HEK293T (cell line): ENCODE results near the gene ATP6V1A.

ENCODE experiments used
- CTCF ChIA-PET: fragments of 350-600 bp; formaldehyde crosslinking; extraction: SDS; loops from one replicate; lab custom pipeline; 2021; ENCODE audit warnings: antibody characterized with exemption, inconsistent platforms; lab: Yijun Ruan, JAX
- POLR2A ChIA-PET: fragments of 350-600 bp; formaldehyde crosslinking; extraction: SDS; loops from one replicate; lab custom pipeline; 2020; ENCODE audit warnings: antibody characterized with exemption, inconsistent platforms; lab: Yijun Ruan, JAX
- DNase-seq: peaks from one replicate; pipeline ENCODE4 v3.0.0; 2012; ENCODE audit warnings: mixed read lengths; ENCODE audit errors: extremely low spot score
- ARNT ChIP-seq: fragments of 450-650 bp; IDR thresholded peaks from 2 replicates; pipeline ENCODE4 v1.6.1; 2017; ENCODE audit warnings: mild to moderate bottlenecking
- BHLHE40 ChIP-seq: fragments of 450-650 bp; IDR thresholded peaks from 2 replicates; pipeline ENCODE4 v1.6.1; 2016; ENCODE audit warnings: mild to moderate bottlenecking, moderate library complexity, borderline replicate concordance
- CTBP1 ChIP-seq: fragments of 450-650 bp; IDR thresholded peaks from 2 replicates; pipeline ENCODE4 v1.6.1; 2016; ENCODE audit warnings: borderline replicate concordance
- ELF4 ChIP-seq: fragments of 450-650 bp; IDR thresholded peaks from 2 replicates; pipeline ENCODE4 v1.6.1; 2017; ENCODE audit warnings: antibody characterized with exemption
- FOXA1 ChIP-seq: fragments of 450-650 bp; IDR thresholded peaks from 2 replicates; pipeline ENCODE4 v1.6.1; 2016; ENCODE audit warnings: mild to moderate bottlenecking
- FOXK2 ChIP-seq: fragments of 450-650 bp; IDR thresholded peaks from 2 replicates; pipeline ENCODE4 v1.6.1; 2016; ENCODE audit warnings: mild to moderate bottlenecking
- FOXM1 ChIP-seq: fragments of 450-650 bp; IDR thresholded peaks from 2 replicates; pipeline ENCODE4 v1.6.1; 2017; ENCODE audit warnings: mild to moderate bottlenecking, borderline replicate concordance
- HDGF ChIP-seq: fragments of 450-650 bp; IDR thresholded peaks from 2 replicates; pipeline ENCODE4 v1.6.1; 2017; ENCODE audit warnings: antibody characterized with exemption, borderline replicate concordance
- L3MBTL2 ChIP-seq: fragments of 450-650 bp; conservative IDR thresholded peaks from 2 replicates; pipeline ENCODE4 v1.6.1; 2016; ENCODE audit warnings: mild to moderate bottlenecking
- LEF1 ChIP-seq: fragments of 450-650 bp; IDR thresholded peaks from 2 replicates; pipeline ENCODE4 v1.6.1; 2017; ENCODE audit warnings: mild to moderate bottlenecking, borderline replicate concordance
- NFRKB ChIP-seq: fragments of 450-650 bp; IDR thresholded peaks from 2 replicates; pipeline ENCODE4 v1.6.1; 2016; ENCODE audit warnings: mild to moderate bottlenecking, moderate library complexity
- SP1 ChIP-seq: fragments of 450-650 bp; IDR thresholded peaks from 2 replicates; pipeline ENCODE4 v1.6.1; 2017
- SUZ12 ChIP-seq: fragments of 450-650 bp; IDR thresholded peaks from 2 replicates; pipeline ENCODE4 v1.6.1; 2016; ENCODE audit warnings: mild to moderate bottlenecking
- TARDBP ChIP-seq: fragments of 450-650 bp; IDR thresholded peaks from 2 replicates; pipeline ENCODE4 v1.6.1; 2016
- ZNF384 ChIP-seq: fragments of 450-650 bp; IDR thresholded peaks from 2 replicates; pipeline ENCODE4 v1.6.1; 2016
- TF ChIP-seq, protein P1 (sequence below): fragments of 450-650 bp; IDR thresholded peaks from 2 replicates; pipeline ENCODE4 v1.6.1; 2016

ATP6V1A gene

DNA sequence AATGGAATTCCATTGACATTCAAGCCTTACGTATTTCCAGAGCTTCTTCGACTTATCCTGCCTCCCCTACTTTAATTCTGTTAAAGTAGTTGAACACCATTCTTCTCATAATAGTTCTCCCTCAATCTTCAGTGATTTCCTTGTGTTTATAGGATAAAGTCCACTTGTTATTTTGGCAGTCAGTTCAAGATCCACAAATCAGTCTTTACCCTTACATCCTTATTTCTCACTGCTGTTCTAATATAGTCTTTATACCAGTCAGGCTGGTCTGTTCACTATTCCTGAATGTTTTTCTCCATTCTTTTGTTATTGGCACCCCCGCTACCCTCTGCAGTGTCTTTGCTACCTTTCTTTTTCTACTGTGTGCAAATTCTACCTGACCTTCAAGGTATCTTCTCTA lies 29.7 kb downstream of the ATP6V1A start:
- no peak for TF ChIP-seq SP1
- TF ChIP-seq BHLHE40: no peak
- no peak for TF ChIP-seq ELF4
- TF ChIP-seq NFRKB: no peak
- no peak for TF ChIP-seq ARNT
- no peak for TF ChIP-seq CTBP1
- TF ChIP-seq SUZ12: no peak
- TF ChIP-seq L3MBTL2: no peak
- no peak for TF ChIP-seq FOXK2
- TF ChIP-seq HDGF: no peak
- TF ChIP-seq LEF1: no peak
- TF ChIP-seq, protein P1, sequence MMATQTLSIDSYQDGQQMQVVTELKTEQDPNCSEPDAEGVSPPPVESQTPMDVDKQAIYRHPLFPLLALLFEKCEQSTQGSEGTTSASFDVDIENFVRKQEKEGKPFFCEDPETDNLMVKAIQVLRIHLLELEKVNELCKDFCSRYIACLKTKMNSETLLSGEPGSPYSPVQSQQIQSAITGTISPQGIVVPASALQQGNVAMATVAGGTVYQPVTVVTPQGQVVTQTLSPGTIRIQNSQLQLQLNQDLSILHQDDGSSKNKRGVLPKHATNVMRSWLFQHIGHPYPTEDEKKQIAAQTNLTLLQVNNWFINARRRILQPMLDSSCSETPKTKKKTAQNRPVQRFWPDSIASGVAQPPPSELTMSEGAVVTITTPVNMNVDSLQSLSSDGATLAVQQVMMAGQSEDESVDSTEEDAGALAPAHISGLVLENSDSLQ: no peak
- TF ChIP-seq ZNF384: no peak
- no peak for TF ChIP-seq FOXA1
- no peak for TF ChIP-seq TARDBP
- no peak for TF ChIP-seq FOXM1
- no peak for DNase-seq
- POLR2A ChIA-PET: no interaction called here
- CTCF ChIA-PET: no interaction called here

DNA sequence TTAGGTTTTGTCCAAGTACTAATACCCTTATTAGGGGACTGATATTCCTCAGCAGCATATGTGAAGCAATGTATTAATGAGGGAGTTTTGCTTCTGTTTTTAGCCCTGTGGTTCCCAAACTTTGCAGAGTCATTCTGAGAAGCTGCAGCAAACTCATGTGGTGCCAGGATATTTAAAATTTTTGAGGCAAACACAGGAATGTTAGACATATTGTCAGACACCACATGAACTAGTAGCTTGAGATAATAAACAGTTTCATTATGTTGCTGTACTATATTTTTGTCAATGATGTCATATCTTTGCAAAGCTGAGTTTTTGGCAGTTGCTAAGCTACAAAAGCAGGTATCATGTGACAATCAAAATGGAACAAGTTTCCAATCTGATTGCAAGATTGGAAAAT lies 36.6 kb downstream of the ATP6V1A start:
- POLR2A ChIA-PET: no interaction called here
- TF ChIP-seq NFRKB (no peak), ARNT (no peak), FOXM1 (no peak), L3MBTL2 (no peak), FOXK2 (no peak), BHLHE40 (no peak), ELF4 (no peak), HDGF (no peak), LEF1 (no peak), TARDBP (no peak), CTBP1 (no peak)
- CTCF ChIA-PET: no interaction called here

DNA sequence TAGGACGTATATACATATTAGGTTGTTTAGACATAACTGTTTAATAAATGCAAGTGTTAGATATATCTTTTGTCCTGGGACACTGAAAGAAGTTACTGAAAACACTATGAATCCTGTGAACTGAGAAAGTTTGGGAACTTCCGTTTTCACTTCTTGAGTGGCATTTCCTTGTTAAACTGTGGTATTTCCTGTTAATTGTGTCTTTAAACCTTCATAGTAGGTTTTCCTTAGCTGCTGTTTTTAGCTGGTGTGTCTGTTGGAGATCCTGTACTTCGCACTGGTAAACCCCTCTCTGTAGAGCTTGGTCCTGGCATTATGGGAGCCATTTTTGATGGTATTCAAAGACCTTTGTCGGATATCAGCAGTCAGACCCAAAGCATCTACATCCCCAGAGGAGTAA lies 37.1 kb downstream of the ATP6V1A start:
- POLR2A ChIA-PET: no interaction called here
- no peak for DNase-seq
- TF ChIP-seq L3MBTL2: no peak
- no peak for TF ChIP-seq ARNT
- no peak for TF ChIP-seq SP1
- TF ChIP-seq NFRKB: no peak
- TF ChIP-seq FOXA1: no peak
- no peak for TF ChIP-seq ELF4
- TF ChIP-seq, protein P1: no peak
- no peak for TF ChIP-seq FOXM1
- no peak for TF ChIP-seq FOXK2
- no peak for TF ChIP-seq ZNF384
- no peak for TF ChIP-seq TARDBP
- TF ChIP-seq BHLHE40: no peak
- TF ChIP-seq SUZ12: no peak
- no peak for TF ChIP-seq LEF1
- TF ChIP-seq HDGF: no peak
- TF ChIP-seq CTBP1: no peak
- CTCF ChIA-PET: no interaction called here

More for the DNA sequence above, 36.6 kb downstream of the ATP6V1A start:
- no peak for DNase-seq

DNA sequence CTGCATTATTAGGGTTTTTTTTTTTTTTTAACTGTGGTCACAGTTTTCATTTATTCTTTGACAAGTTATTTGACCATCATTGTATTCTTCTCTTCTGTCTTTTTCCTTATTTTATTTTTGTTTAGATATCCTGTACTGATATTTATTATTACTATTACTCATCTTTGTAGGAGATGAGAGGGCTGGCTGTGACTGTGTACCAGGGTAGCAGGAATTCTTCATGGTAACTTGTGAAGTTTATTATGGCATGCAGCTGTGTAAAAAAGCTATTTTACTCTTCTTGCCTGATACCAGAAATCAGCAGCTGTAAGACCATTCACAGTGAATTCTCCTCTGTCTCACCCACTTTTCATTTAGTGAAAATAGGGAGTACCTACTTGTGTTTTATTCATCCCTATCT lies 44.5 kb downstream of the ATP6V1A start:
- CTCF ChIA-PET: no interaction called here
- DNase-seq: no peak
- TF ChIP-seq CTBP1 (no peak), L3MBTL2 (no peak), HDGF (no peak), FOXK2 (no peak), SUZ12 (no peak), TARDBP (no peak), NFRKB (no peak), FOXA1 (no peak), BHLHE40 (no peak), ZNF384 (no peak), FOXM1 (no peak), ARNT (no peak), LEF1 (no peak), SP1 (no peak), ELF4 (no peak)
- TF ChIP-seq, protein P1: no peak
- POLR2A ChIA-PET: no interaction called here

DNA sequence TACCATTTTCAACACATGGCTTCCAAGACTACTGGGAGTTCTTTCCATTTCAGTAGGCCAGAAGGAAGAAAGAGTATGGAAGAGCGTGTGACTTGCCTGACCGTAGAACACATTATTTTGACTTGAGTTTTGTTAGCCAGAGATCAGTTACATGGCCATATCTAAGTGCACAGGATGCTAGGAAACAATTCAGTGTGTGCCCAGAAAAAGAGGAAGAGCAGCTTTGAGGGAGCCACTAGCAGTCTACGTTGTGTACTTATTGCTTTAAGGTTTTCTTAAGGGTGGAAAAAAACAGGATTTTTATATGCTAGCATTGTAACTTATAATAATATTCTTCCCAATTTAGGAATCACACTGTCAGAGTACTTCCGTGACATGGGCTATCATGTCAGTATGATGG lies 47.7 kb downstream of the ATP6V1A start:
- ChIA-PET POLR2A (no interaction called here), CTCF (interaction anchor here (0.6 kb wide), 1 partner anchor 16 kb away, joined by 3 read pairs; no protein-coding TSS in a partner anchor)
- no peak for TF ChIP-seq BHLHE40
- TF ChIP-seq CTBP1: no peak
- TF ChIP-seq TARDBP: no peak
- TF ChIP-seq ELF4: no peak
- TF ChIP-seq ZNF384: no peak
- TF ChIP-seq HDGF: no peak
- TF ChIP-seq ARNT: no peak
- TF ChIP-seq FOXA1: no peak
- no peak for DNase-seq

DNA sequence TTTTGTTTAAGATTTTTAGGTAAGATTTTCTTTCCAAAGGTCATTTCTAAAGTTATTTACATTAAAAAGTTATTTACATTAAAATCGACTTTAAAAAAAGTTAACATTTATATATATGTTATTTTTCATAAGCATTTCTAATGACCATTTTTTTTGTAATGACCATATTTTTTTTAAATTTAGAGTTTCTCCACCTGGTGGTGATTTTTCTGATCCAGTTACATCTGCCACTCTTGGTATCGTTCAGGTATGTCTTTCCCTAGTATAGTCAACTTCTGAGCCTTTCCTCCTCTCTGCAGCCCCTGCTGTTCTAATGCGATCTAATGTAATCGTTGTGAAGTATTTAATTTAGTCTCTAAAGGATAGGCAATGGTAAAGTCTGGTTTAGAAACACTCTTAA lies 48.9 kb downstream of the ATP6V1A start:
- DNase-seq: no peak
- CTCF ChIA-PET: no interaction called here
- TF ChIP-seq FOXK2 (no peak), LEF1 (no peak), FOXA1 (no peak), HDGF (no peak), TARDBP (no peak), ELF4 (no peak), FOXM1 (no peak), SUZ12 (no peak), L3MBTL2 (no peak), ARNT (no peak), NFRKB (no peak), CTBP1 (no peak)
- TF ChIP-seq, protein P1: no peak
- POLR2A ChIA-PET: no interaction called here
